ENCODE measurements around the gene DHX35. TPM values are rescaled to one million over a fixed set of nuclear protein-coding genes. Genes with fewer than 3 reads are reported as not detected.

Gene DHX35
- total RNA-seq, 1 experiment from 2014 or later, result 12.1 TPM

GRCh38 chr20:39029364-39029763 lies 67.2 kb downstream of the DHX35 start:
- ChIA-PET POLR2A (ENCODE audit: unreplicated experiment) (no interaction called here), CTCF (no interaction called here)
- no peak overlapping the region for H3K27ac ChIP-seq
- no peaks in the 10 kb centered on the region for H3K9me2 ChIP-seq (ENCODE audit: insufficient read depth)
- no peaks in the 10 kb centered on the region for H3K4me1 ChIP-seq (replicated peaks; ENCODE audit: insufficient read depth)
- DNase-seq, result no peak
- H4K20me1 ChIP-seq (ENCODE audit: insufficient read depth), result no peaks in the 10 kb centered on the region
- no peaks in the 10 kb centered on the region for H3F3A ChIP-seq (ENCODE audit: insufficient read depth, low read depth)
- no TSS peak for BruUV-seq (replicated peaks)
- TF ChIP-seq EZH2 (IDR thresholded peaks at IDR 0.05; ENCODE audit: low read depth) (no peak), CTCF (conservative IDR thresholded peaks at IDR 0.05) (no peak)
- H3K79me2 ChIP-seq (ENCODE audit: low read depth), result no peaks in the 10 kb centered on the region
- peaks cover 13% of the 10 kb centered on the region; the same call in 1 of the 2 replicates for H3K36me3 ChIP-seq (ENCODE audit: low read depth)
- no peak overlapping the region for H3K4me3 ChIP-seq
- H3K4me2 ChIP-seq, result no peak overlapping the region
- no peak overlapping the region for H2AFZ ChIP-seq
- H3K9me3 ChIP-seq (ENCODE audit: insufficient read depth, low read depth), result no peaks in the 10 kb centered on the region
- H3K27me3 ChIP-seq (ENCODE audit: insufficient read depth, low read depth), result no peaks in the 10 kb centered on the region
- intact Hi-C loops (cut with micrococcal nuclease; ENCODE audit: unreplicated experiment), result no loop called here

GRCh38 chr20:39032997-39033396 lies 70.9 kb downstream of the DHX35 start:
- Histone ChIP-seq H3K27me3 (ENCODE audit: insufficient read depth, low read depth) (no peaks in the 10 kb centered on the region), H3K4me2 (no peak overlapping the region), H4K20me1 (ENCODE audit: insufficient read depth) (no peaks in the 10 kb centered on the region), H3K9me3 (ENCODE audit: insufficient read depth, low read depth) (no peaks in the 10 kb centered on the region), H3K79me2 (ENCODE audit: low read depth) (no peaks in the 10 kb centered on the region), H3K36me3 (ENCODE audit: low read depth) (no peaks in the 10 kb centered on the region), H3K9me2 (ENCODE audit: insufficient read depth) (no peaks in the 10 kb centered on the region), H3K4me3 (no peak overlapping the region), H3K4me1 (replicated peaks; ENCODE audit: insufficient read depth) (no peaks in the 10 kb centered on the region), H3F3A (ENCODE audit: insufficient read depth, low read depth) (no peaks in the 10 kb centered on the region), H2AFZ (no peak overlapping the region), H3K27ac (no peak overlapping the region)
- no TSS peak for BruUV-seq (replicated peaks)
- no peak for TF ChIP-seq EZH2 (IDR thresholded peaks at IDR 0.05; ENCODE audit: low read depth)
- TF ChIP-seq CTCF (conservative IDR thresholded peaks at IDR 0.05), result no peak
- intact Hi-C loops (cut with micrococcal nuclease; ENCODE audit: unreplicated experiment), result no loop called here
- POLR2A ChIA-PET (ENCODE audit: unreplicated experiment), result no interaction called here
- CTCF ChIA-PET, result no interaction called here
- no peak for DNase-seq

DNA sequence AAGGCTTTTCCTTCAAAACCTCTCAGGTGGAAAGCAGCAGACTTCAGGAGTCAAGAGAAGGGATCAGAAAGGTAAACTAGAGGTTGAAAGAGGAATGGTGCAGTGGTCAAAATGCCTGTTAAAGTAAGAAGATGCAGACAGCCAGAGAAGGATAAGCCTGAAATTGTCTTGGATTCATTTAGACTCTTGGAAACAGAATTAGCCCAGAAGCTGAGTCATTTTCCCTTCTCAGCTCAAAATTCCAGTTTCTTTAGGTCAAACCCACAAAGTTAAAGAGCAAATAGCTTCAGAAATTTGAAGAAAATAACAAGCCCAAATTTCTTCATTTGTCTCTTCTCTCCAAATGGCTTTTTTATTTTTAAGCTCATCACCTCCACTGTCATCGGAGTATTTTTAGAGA lies 73.9 kb downstream of the DHX35 start:
- Histone ChIP-seq H3K27ac (no peak overlapping the region), H3K27me3 (ENCODE audit: insufficient read depth, low read depth) (no peaks in the 10 kb centered on the region), H3K79me2 (ENCODE audit: low read depth) (no peaks in the 10 kb centered on the region), H3K4me2 (no peak overlapping the region), H2AFZ (no peak overlapping the region), H3K36me3 (ENCODE audit: low read depth) (no peaks in the 10 kb centered on the region), H3F3A (ENCODE audit: insufficient read depth, low read depth) (no peaks in the 10 kb centered on the region), H3K4me3 (no peak overlapping the region), H3K9me2 (ENCODE audit: insufficient read depth) (no peaks in the 10 kb centered on the region), H3K4me1 (replicated peaks; ENCODE audit: insufficient read depth) (no peaks in the 10 kb centered on the region), H4K20me1 (ENCODE audit: insufficient read depth) (no peaks in the 10 kb centered on the region), H3K9me3 (ENCODE audit: insufficient read depth, low read depth) (no peaks in the 10 kb centered on the region)
- ChIA-PET POLR2A (ENCODE audit: unreplicated experiment) (interaction anchor here (0.6 kb wide), 1 partner anchor 1577 kb away, joined by 4 read pairs; no protein-coding TSS in a partner anchor), CTCF (no interaction called here)
- intact Hi-C loops (cut with micrococcal nuclease; ENCODE audit: unreplicated experiment), result no loop called here
- no peak for TF ChIP-seq EZH2 (IDR thresholded peaks at IDR 0.05; ENCODE audit: low read depth)
- no peak for TF ChIP-seq CTCF (conservative IDR thresholded peaks at IDR 0.05)
- DNase-seq, result no peak
- BruUV-seq (replicated peaks), result no TSS peak
